Lung microvascular endothelial cell (primary cell): ENCODE results near the gene TTC7B. TPM values are rescaled to one million over a fixed set of nuclear protein-coding genes. Genes with fewer than 3 reads are reported as not detected.

ENCODE experiments used
- DNase-seq, 2 donors: peaks; one replicate each; pipeline versions ENCODE4 v3.0.0 to v3.0.0-alpha.2; 2010; ENCODE audit warnings: low read depth in 2 of 2
- total RNA-seq: library from RNA; depleted of rRNA; stranded (reverse); fragments of >200 nt; gene quantifications from 2 replicates; pipeline ENCODE4 v1.2.1, GENCODE V29; 2014

The TTC7B gene
- total RNA-seq, 1 donor from 2014 or later = 14.7 TPM

- DNase-seq = no peak
Measured at GRCh38 chr14:90805662-90806540, 10.3 kb downstream of the TTC7B start.

- no peak for DNase-seq
Measured at GRCh38 chr14:90805084-90805391, 11.2 kb downstream of the TTC7B start.

DNA sequence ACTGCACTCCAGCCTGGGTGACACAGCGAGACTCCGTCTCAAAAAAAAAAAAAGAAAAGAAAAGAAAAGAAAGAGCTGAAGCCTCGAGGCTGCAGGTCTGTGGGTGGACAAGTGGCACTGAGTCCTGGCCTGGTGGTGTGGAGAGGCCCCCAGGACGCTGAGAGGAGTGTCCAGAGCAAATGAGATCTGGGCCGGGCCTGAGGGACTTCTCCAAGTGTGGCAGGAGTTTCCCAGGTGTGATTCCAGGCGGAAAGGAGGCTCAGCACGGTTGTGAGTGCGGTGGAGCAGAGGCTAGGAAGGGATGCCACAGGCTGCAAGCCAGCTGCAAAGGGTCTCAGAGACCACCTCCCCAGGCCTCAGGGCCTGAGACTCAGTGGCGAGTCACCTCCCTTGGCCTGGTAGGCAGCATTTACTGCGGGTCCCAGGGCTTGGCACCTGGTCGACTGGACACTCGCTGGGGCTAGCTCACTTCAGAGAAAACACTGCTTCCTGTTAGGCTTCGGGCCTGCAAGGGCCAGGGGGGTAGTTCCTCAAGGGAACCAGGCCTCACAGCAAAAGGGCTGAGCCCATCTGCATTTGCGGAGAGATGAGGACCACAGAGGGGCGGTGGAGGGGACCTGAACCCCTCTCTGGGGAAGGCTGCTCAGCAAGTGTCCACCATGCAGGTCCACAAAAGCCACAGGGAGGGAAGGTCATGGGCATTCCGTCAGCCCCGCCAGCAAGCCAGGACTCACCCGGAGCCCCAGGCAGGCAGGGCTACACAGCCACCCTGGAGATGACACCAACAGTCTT lies 11.7 kb downstream of the TTC7B start:
- no peak for DNase-seq

DNA sequence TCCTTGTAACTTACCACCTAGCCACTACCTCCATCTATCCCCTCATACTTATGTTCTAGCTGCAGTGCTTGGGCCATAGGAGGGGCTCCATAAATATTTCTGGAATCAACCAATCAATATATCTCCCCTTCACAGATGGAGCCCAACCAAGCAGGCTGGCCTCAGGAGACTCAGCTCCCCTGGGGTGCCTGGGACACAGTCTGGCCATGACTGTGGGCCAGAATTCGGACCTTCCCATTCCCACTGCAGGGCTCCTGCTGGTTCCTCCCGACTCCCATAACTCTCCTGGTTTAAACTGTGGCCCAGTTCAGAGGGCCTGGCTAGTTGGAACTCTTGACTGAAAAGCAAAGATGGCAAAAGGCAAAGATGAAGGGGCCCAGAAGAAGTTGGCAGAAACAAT lies 13.0 kb downstream of the TTC7B start:
- no peak for DNase-seq

- DNase-seq = no peak
Measured at GRCh38 chr14:90799420-90799819, 16.8 kb downstream of the TTC7B start.

GRCh38 chr14:90797919-90798318 lies 18.3 kb downstream of the TTC7B start:
- no peak for DNase-seq

GRCh38 chr14:90797451-90797850 lies 18.8 kb downstream of the TTC7B start:
- DNase-seq = peak; percentile 62 to 66

GRCh38 chr14:90796329-90796728 lies 19.9 kb downstream of the TTC7B start:
- DNase-seq = no peak

- peak; percentile 82 to 95 for DNase-seq
Measured at GRCh38 chr14:90795744-90796143, 20.5 kb downstream of the TTC7B start.

DNA sequence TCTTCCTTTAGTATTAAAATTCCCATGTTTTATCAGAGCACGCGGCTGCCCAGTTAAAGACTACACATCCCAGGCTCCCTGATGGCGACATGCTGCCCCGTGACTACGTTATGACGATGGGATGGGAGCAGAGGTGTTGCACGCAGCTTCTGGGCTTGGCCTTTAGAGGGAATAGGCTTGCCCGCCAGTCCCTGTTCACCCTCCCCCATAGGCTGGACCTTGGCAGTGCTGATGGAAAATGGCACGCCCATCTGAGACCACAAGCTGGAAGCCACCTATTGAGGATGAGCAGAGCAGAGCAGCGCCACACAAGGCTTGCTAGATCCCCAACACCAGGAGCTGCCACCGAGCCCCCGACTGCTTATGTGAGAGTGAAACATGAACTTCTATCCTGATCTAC lies 24.7 kb downstream of the TTC7B start:
- peak in 1 of 2 donors; percentile 92 for DNase-seq

GRCh38 chr14:90788031-90788430 lies 28.2 kb downstream of the TTC7B start:
- no peak for DNase-seq

DNA sequence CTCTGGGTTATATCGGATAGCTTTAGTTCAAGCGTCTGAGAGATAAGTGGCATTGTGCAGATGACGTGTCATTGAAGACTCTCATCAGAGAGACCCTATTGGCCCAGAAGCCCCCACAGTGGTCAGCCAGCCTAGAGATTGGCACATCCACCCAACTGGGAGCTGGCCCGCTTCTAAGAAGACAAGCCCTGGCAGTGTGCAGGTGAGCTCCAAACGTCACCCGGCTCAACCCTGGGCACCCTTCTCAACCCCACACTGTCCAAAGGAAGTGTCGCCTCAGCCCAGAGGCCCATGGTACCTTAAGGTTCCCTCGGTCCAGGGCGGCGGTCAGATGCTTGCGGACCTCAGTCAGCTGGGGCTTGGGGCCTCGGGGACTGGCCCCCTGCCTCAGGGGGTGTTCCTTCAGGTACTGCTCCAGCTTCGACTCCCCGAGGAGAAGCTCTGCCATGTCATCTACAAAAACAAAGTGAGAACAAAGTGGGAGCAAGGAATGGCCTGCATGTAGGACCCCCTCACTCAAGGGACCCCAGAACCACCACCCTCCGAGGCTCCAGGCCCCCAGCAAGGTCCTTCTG lies 30.3 kb downstream of the TTC7B start:
- no peak for DNase-seq

DNA sequence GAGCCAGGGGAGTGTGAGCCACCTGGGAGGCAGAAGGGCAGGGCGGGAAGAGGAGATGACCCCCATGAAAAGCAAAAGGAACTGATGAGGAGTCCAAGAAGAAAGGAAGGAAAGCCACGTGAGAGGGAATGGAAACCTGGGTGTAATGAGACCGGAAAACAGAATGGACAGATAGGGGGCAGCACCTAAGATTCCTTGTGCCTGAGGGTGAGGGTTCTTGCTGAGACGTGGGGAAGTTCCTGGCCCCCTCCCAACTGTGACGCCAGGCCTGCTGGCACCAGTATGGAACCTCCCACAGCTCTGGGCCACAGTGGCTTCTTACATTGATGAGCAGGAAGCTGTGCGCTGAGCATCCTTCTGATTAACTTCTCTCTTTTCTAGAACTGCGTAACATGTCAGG lies 30.8 kb downstream of the TTC7B start:
- DNase-seq = peak in 1 of 2 donors; percentile 45

- DNase-seq = no peak
Measured at GRCh38 chr14:90784621-90785270, 31.5 kb downstream of the TTC7B start.

DNA sequence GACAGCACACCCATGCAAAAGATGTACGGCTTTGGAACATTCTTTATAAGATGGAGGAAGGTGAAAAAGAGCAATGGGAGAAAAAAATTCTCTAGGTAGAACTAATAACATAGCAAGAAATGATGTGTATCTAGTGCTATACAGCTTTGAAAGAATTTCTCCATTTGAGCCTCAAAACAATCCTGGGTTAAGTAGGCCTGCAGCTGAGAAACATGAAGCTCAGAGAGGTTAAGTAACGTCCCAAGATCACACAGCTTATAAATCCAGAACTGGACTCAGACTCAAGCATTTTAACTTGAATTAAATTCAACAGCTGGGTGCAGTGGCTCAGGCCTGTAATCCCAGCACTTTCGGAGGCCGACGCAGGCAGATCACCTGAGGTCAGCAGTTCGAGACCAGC lies 32.9 kb downstream of the TTC7B start:
- no peak for DNase-seq

DNA sequence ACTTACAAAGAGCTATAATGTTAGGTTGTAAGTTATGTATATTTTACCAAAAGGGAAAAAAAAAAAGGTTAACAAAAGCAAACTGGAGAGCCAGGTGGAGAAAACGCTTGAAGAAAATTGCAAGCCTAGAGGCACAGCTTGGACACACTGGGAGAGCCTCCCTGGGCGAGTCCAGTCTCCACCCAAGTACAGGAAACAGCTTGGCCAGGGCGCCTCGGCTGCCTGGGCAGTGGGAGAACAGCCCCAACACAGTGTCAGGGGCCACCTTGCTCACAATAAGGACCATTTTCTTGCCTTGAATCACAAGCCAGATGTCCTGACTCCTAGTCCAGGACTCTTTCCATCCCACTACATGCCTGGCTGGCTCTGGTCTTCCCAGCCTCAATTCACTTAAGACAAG lies 33.3 kb downstream of the TTC7B start:
- no peak for DNase-seq

GRCh38 chr14:90781876-90782275 lies 34.4 kb downstream of the TTC7B start:
- DNase-seq = no peak

DNA sequence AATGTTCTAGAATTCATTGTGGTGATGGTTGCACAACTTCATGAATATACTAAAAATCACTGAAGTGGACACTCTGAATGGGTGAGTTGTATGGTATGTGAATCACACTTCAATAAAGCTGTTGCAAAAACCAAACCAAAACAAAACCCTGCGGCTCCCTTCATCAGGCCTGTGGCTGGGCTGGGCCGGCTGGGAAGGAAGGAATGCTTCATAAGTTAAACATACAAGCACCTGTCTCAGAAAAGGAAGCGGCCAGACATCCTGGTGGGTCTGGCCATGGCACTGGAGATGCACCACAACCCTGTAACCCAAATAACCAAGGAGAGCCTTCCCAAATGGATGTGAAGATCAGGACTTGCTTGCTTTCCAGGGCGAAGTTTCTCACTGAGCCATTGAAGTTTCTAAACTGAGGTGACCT lies 34.9 kb downstream of the TTC7B start:
- DNase-seq = no peak

GRCh38 chr14:90780519-90780918 lies 35.7 kb downstream of the TTC7B start:
- no peak for DNase-seq

- no peak for DNase-seq
Measured at GRCh38 chr14:90778571-90779255, 37.5 kb downstream of the TTC7B start.

- no peak for DNase-seq
Measured at GRCh38 chr14:90777830-90778485, 38.3 kb downstream of the TTC7B start.
